Stomach smooth muscle (tissue), 2 donors: ENCODE data around the gene GLIS2.
"Not testable (repeated sequence)": the region's sequence is repeated elsewhere in the genome, so short reads cannot be mapped to it uniquely, and the experiment has no call there.

Experiments used
- H3K27ac ChIP-seq: one replicate; pipeline ENCODE4 v1.7.0; 2013; ENCODE audit warnings: mild to moderate bottlenecking, low read length, inconsistent platforms
- H3K27me3 ChIP-seq, 2 donors: one replicate each; pipeline ENCODE4 v1.7.0; 2013; ENCODE audit warnings: low read length in 2 of 2; ENCODE audit not compliant: insufficient read depth in 2 of 2, control insufficient read depth in 1 of 2
- H3K36me3 ChIP-seq, 2 donors: one replicate each; pipeline ENCODE4 v1.7.0; 2013; ENCODE audit warnings: low read length in 2 of 2; ENCODE audit not compliant: control insufficient read depth in 2 of 2, insufficient read depth in 2 of 2
- H3K4me1 ChIP-seq: one replicate; pipeline ENCODE4 v1.7.0; 2013; ENCODE audit warnings: low read length; ENCODE audit not compliant: control insufficient read depth, insufficient read depth
- H3K4me3 ChIP-seq, 2 donors: one replicate each; pipeline ENCODE4 v1.7.0; 2013; ENCODE audit warnings: low read length in 2 of 2
- H3K9ac ChIP-seq, 2 donors: one replicate each; pipeline ENCODE4 v1.7.0; 2013; ENCODE audit warnings: low read length in 2 of 2, mild to moderate bottlenecking in 1 of 2
- H3K9me3 ChIP-seq, 2 donors: one replicate each; pipeline ENCODE4 v1.7.0; 2013; ENCODE audit warnings: low read length in 2 of 2; ENCODE audit not compliant: control insufficient read depth in 2 of 2
- donor health status: healthy.
- donor health status: Pancreatic carcinoma.

Gene GLIS2

DNA sequence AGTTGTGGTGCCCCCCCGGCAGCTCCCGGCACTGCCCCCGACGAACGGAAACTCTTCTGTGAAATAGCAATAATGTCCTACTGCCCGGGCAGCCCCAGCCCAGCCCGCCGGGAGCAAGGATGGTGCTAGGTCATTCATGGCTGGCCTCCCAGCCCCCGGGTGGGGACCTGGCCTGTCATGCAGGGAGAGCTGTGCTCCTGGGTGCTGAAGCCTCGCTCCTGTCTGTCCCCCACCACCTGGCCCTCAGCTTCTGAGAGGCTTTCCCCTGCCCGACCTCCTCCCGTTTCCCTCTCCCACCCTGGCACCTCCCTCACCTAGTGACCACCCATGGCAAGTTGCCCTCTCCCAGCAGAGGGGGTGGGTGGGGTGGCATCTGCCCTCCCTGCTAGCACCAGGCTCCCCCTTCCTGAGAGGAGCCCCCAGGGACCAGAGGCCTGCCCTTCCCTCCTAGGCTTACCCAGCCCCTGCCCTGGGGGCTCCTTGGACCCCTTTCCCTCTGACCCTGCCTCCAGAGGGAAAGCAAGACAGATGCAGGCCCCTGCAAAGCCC lies 21.7 kb downstream of the GLIS2 start:
- Histone ChIP-seq H3K27ac (no peak overlapping the region), H3K4me1 (peaks cover 5% of the 10 kb centered on the region), H3K9ac (no peak overlapping the region), H3K4me3 (no peak overlapping the region), H3K9me3 (no peaks in the 10 kb centered on the region), H3K36me3 (peaks cover 20 to 21% of the 10 kb centered on the region in 2 donors), H3K27me3 (no peaks in the 10 kb centered on the region)

DNA sequence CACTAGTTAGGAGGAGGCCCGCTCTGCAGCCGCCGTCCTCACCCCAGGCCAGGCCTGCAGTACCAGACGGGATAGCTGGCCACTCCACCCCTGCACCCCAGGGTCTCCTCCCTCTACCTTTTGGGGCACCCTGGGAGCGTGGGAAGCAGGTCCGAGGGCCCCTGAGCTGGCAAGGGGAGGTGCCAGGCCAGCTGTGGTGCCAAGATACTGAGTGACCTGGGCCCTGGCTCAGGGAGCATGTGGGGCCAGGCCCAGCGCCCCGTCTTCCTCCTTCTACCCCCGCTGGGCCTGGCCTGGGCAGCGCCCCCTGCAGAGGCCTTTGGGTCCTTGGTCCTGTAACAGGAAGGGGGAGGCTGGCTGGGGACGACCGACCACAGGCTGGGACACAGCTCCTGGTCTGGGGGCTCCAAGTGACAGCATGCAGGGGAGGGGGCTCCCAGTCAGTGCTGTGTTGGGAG lies 22.3 kb downstream of the GLIS2 start:
- Histone ChIP-seq H3K4me1 (peaks cover 9% of the 10 kb centered on the region), H3K36me3 (peaks cover 18 to 21% of the 10 kb centered on the region in 2 donors)

DNA sequence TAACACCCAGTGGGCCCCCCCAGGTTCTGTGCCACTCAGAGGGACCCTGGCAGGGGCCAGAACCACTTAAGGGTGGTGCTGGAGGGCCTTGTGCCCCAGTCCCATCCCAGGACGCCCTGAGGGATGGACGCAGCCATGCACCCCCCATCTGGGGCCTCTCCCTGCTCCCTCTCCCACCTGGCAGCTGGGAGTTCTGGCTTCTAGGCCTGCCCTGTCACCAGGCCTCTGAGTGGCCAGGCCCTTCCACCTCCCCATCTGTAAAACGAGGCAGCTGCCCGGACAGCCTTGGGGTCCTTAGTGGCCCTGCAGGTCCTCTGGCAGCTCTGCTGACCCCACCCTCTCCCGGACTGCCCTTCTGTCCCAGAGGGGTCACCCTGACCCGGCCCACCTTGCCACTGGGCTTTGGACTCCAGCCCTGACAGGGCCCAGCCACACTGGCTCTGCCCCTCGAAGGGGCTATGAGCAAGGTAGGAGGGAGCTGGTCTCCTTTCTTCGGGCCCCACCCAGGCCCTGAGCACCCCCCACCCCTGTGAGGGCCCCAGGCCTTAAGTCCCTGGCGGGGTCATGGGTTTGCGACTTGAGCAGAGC lies 22.9 kb downstream of the GLIS2 start:
- Histone ChIP-seq H3K9me3 (no peaks in the 10 kb centered on the region), H3K4me3 (no peak overlapping the region), H3K36me3 (peaks cover 18 to 21% of the 10 kb centered on the region in 2 donors), H3K9ac (no peak overlapping the region), H3K4me1 (peaks cover 13% of the 10 kb centered on the region), H3K27ac (no peak overlapping the region), H3K27me3 (no peaks in the 10 kb centered on the region)

More for the DNA sequence above, 22.3 kb downstream of the GLIS2 start:
- Histone ChIP-seq H3K9ac (no peak overlapping the region), H3K27me3 (no peaks in the 10 kb centered on the region), H3K27ac (no peak overlapping the region), H3K4me3 (no peak overlapping the region), H3K9me3 (no peaks in the 10 kb centered on the region)

DNA sequence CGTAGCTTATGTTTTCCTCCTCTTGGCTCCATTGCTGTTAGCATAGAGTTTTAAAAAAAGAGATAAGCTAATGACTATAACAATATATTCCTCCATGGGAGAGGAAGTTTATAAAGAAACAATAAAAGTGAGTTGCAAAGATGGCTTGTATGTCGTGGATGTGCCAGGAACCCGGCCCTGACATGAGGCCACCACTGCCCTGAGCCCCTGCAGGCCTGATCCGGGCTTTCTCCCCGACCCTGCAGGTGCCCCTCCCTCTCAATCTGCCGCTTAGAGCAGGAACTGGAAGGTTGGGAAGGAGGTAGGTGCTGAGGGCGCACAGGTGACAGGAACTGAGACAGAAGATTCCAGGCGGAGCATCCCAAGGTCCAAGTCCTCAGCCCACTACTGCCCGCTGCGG lies 23.6 kb downstream of the GLIS2 start:
- peaks cover 18 to 21% of the 10 kb centered on the region in 2 donors for H3K36me3 ChIP-seq
- no peak overlapping the region for H3K9ac ChIP-seq
- no peak overlapping the region for H3K4me3 ChIP-seq
- no peaks in the 10 kb centered on the region for H3K27me3 ChIP-seq
- no peak overlapping the region for H3K27ac ChIP-seq
- no peaks in the 10 kb centered on the region for H3K9me3 ChIP-seq
- H3K4me1 ChIP-seq: peaks cover 14% of the 10 kb centered on the region

DNA sequence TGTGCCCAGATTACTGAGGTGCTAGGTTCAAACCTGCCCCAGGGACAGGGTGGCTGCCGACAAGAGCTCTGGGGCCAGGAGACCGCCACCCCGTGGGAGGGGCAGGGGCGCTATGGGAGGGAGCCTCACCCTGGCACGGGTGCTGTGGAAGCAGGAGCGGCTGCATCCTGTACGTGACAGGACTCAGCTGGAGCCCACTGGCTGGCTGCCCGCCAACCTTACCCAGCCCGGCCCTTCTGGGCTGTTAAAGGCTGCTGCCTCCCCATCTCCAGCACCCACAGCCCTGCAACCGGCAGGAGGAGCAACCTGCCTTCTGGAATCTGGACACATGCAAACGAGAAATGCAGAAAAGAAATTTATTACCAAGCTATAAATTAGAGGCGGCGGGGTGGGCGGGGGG lies 24.0 kb downstream of the GLIS2 start:
- Histone ChIP-seq H3K4me1 (peaks cover 15% of the 10 kb centered on the region), H3K9ac (no peak overlapping the region)

DNA sequence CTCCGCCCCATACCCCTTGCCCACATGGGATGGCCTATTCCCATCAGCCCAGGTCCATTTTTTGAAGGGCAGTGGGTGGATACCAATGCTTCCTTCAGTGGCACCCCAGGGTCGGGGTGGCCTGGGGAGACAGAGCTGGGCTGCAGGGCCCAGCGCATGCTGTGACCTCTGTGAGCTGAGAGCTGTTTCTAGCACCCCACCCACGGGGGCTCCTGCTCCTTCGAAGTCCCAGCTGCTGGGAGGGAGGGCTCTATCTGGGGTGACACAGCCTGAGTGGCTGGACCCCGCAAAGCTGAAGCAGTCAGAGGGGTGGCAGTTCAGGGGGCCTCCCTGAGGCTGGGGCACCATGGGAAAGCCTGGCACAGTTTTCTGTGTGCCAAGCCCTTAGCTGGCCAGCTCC lies 24.6 kb downstream of the GLIS2 start:
- no peak overlapping the region for H3K4me3 ChIP-seq
- no peaks in the 10 kb centered on the region for H3K9me3 ChIP-seq
- H3K4me1 ChIP-seq: peaks cover 18% of the 10 kb centered on the region
- H3K9ac ChIP-seq: no peak overlapping the region
- H3K36me3 ChIP-seq: peaks cover 9 to 18% of the 10 kb centered on the region in 2 donors
- H3K27ac ChIP-seq: no peak overlapping the region
- H3K27me3 ChIP-seq: no peaks in the 10 kb centered on the region

More for the DNA sequence above, 24.0 kb downstream of the GLIS2 start:
- Histone ChIP-seq H3K9me3 (no peaks in the 10 kb centered on the region), H3K4me3 (no peak overlapping the region), H3K27ac (no peak overlapping the region), H3K36me3 (peaks cover 15 to 21% of the 10 kb centered on the region in 2 donors), H3K27me3 (no peaks in the 10 kb centered on the region)

DNA sequence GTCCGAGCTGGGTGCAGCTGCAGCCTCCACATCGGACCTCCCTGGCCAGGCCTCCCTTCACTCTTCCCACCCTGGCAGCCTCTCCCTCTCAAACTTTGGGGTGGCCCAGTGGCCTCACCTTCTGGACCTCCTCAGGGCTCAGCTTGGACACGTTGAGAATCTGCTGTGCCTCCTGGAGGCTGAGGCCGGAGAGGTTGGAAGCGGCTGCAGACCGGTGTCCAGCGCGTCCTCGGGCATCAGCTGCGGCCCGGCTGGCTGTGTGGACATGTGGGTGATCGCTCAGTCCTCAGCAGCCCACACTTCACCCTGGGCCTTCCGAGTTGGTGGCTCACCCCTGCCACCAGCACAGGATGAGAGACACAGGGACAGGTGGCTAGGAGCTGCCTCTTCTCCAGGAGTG lies 25.4 kb downstream of the GLIS2 start:
- Histone ChIP-seq H3K27ac (no peak overlapping the region), H3K9ac (no peak overlapping the region), H3K9me3 (no peaks in the 10 kb centered on the region), H3K27me3 (no peaks in the 10 kb centered on the region), H3K36me3 (peaks cover 4 to 12% of the 10 kb centered on the region in 2 donors), H3K4me1 (peaks cover 18% of the 10 kb centered on the region), H3K4me3 (no peak overlapping the region)

DNA sequence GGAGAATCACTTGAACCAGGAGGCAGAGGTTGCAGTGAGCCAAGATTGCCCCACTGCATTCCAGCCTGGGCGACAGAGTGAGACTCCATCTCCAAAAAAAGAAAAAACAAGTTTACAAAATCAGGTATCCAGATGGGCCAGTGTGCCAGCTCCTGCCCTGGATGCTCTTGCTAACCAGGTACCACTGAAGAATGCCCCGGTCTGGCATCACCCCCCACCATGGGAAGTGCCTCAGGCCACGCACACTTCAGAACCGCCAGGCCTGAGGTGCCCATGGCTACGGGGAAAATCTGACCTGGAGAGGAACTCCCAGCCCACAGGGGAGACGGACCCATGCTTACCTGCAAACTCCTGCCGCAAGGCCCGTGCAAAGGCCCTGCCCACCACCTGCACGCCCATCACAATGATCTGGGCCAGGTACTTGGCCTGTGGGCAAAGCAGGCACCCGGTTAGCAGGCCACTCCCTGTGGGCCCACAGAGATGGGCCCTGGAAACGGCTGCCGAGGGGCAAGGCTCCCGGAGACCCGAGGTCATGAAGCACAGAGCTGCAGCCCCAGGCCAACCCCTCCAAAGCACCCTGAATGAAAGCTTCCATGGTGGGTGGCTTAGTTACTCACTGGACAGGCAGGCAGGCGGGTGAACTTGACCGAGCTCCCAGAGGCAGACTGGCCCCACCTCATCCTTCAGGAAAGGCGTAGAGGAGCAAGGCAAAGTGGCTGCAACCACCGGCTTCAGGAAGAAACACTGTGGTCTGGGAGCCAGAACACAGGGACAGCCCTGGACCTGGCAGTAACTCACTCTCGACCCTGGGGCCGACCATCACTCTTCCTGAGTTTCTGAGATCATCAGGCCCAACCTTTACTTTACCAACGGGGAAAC lies 27.2 kb downstream of the GLIS2 start:
- H3K27ac ChIP-seq: no peak overlapping the region
- H3K4me1 ChIP-seq: peaks cover 18% of the 10 kb centered on the region
- no peak overlapping the region for H3K9ac ChIP-seq

DNA sequence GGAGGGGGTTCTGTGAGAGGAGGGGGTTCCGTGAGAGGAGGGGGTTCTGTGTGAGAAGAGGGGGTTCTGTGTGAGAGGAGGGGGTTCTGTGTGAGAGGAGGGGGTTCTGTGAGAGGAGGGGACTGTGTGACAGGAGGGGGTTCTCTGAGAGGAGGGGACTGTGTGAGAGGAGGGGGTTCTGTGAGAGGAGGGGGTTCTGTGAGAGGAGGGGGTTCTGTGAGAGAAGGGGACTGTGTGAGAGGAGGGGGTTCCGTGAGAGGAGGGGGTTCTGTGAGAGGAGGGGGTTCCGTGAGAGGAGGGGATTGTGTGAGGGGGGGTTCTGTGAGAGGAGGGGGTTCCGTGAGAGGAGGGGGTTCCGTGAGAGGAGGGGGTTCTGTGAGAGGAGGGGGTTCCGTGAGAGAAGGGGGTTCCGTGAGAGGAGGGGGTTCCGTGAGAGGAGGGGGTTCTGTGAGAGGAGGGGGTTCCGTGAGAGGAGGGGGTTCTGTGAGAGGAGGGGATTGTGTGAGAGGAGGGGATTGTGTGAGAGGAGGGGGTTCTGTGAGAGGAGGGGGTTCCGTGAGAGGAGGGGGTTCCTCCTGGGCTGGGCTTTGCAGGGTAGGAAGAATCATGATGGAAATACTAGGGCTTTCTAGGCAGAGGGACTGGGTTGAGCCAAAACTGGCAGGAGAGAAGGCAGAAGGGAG lies 28.6 kb downstream of the GLIS2 start:
- H3K4me1 ChIP-seq: peaks cover 18% of the 10 kb centered on the region
- not testable (repeated sequence) for H3K27ac ChIP-seq, H3K9ac ChIP-seq, H3K36me3 ChIP-seq, H3K27me3 ChIP-seq, H3K9me3 ChIP-seq, H3K4me3 ChIP-seq

More for the DNA sequence above, 27.2 kb downstream of the GLIS2 start:
- Histone ChIP-seq H3K9me3 (no peaks in the 10 kb centered on the region), H3K36me3 (peaks cover 0 to 9% of the 10 kb centered on the region in 2 donors), H3K4me3 (no peak overlapping the region), H3K27me3 (no peaks in the 10 kb centered on the region)

DNA sequence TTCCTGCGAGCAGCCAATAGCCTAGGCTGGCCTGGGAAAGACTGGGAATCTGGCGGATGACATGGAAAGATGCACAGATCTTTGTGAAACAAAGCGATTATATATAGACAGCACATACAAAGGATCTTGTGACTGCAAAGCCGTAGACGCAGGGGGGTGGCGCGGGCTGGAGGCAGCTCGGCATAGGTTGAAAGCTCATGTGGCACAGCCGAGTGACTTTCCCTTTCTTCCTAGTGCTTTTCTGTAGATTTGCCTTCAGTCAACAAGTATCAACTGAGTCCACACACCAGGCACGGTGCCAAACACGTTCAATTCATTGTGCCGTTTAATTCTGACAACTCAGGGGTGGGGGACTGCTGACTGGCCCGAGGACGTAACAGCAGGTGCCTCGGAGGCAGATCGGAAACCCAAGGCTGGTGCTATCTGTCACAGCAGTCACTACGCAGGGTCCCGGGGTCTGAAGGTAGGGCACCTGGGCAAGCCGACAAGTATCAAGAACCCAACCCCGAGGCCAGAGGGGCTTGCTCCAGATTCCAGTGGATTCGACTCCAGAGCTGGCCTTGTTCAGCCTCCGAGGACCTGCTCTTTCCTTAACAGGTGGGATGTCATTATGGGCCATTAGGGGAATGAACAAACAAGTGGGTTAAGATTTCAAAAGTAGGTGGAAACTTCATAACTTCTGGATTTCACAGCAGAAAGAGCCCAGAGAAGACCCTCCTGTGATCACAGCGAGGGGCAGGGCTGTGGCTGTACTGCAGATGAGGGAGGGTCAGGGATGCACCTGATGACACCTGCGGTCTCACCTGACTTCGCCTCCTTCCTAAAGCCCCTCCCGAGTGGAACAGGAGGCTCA lies 29.3 kb downstream of the GLIS2 start:
- peaks cover 0 to 9% of the 10 kb centered on the region in 2 donors for H3K36me3 ChIP-seq
- H3K27me3 ChIP-seq: no peaks in the 10 kb centered on the region
- no peak overlapping the region for H3K9ac ChIP-seq
- peaks cover 19% of the 10 kb centered on the region for H3K4me1 ChIP-seq
- no peak overlapping the region for H3K27ac ChIP-seq
- H3K9me3 ChIP-seq: no peaks in the 10 kb centered on the region
- H3K4me3 ChIP-seq: no peak overlapping the region
